Measurements from ENCODE around the gene SLC1A7.

SLC1A7 gene

GRCh38 chr1:53115403-53116306 is 26.8 kb downstream of the SLC1A7 start:
- no peak for DNase-seq (ENCODE audit: low read depth)

- no peak for DNase-seq (ENCODE audit: low read depth)
Observed at GRCh38 chr1:53114581-53115400, 27.6 kb downstream of the SLC1A7 start.

GRCh38 chr1:53114090-53114489 is 28.3 kb downstream of the SLC1A7 start:
- no peak for DNase-seq (ENCODE audit: low read depth)

GRCh38 chr1:53112861-53113260 is 29.6 kb downstream of the SLC1A7 start:
- no peak for DNase-seq (ENCODE audit: low read depth)

GRCh38 chr1:53112271-53112774 is 30.1 kb downstream of the SLC1A7 start:
- no peak for DNase-seq (ENCODE audit: low read depth)

- no peak for DNase-seq (ENCODE audit: low read depth)
Observed at GRCh38 chr1:53111693-53112092, 30.7 kb downstream of the SLC1A7 start.

- DNase-seq (ENCODE audit: low read depth), result no peak
Observed at GRCh38 chr1:53111073-53111556, 31.3 kb downstream of the SLC1A7 start.

- DNase-seq (ENCODE audit: low read depth), result no peak
Observed at GRCh38 chr1:53110370-53111072, 31.9 kb downstream of the SLC1A7 start.

- DNase-seq (ENCODE audit: low read depth), result no peak
Observed at GRCh38 chr1:53108646-53109580, 33.5 kb downstream of the SLC1A7 start.

- DNase-seq (ENCODE audit: low read depth), result no peak
Observed at GRCh38 chr1:53107570-53108322, 34.7 kb downstream of the SLC1A7 start.

GRCh38 chr1:53107090-53107489 is 35.3 kb downstream of the SLC1A7 start:
- DNase-seq (ENCODE audit: low read depth), result no peak

- no peak for DNase-seq (ENCODE audit: low read depth)
Observed at GRCh38 chr1:53104289-53104913, 38.0 kb downstream of the SLC1A7 start.

- DNase-seq (ENCODE audit: low read depth), result no peak
Observed at GRCh38 chr1:53094533-53094919, 47.9 kb downstream of the SLC1A7 start.

GRCh38 chr1:53093778-53094532 is 48.5 kb downstream of the SLC1A7 start:
- no peak for DNase-seq (ENCODE audit: low read depth)

GRCh38 chr1:53093451-53093754 is 49.0 kb downstream of the SLC1A7 start:
- no peak for DNase-seq (ENCODE audit: low read depth)

- DNase-seq (ENCODE audit: low read depth), result no peak
Observed at GRCh38 chr1:53092659-53093450, 49.6 kb downstream of the SLC1A7 start.

- no peak for DNase-seq (ENCODE audit: low read depth)
Observed at GRCh38 chr1:53091841-53092645, 50.4 kb downstream of the SLC1A7 start.

Measured in T-helper 22 cell (primary cell).